Rectal smooth muscle tissue (tissue), 1 donor: ENCODE data around the gene FGF1.

Experiments used
- H3K27ac ChIP-seq: one replicate; pipeline ENCODE4 v1.7.0; 2013; ENCODE audit warnings: low read depth, low read length, inconsistent platforms
- H3K27me3 ChIP-seq: one replicate; pipeline ENCODE4 v1.7.0; 2013; ENCODE audit warnings: low read length; ENCODE audit not compliant: control insufficient read depth, insufficient read depth
- H3K36me3 ChIP-seq: one replicate; pipeline ENCODE4 v1.7.0; 2013; ENCODE audit warnings: low read length; ENCODE audit not compliant: control insufficient read depth, insufficient read depth
- H3K4me1 ChIP-seq: one replicate; pipeline ENCODE4 v1.7.0; 2013; ENCODE audit warnings: low read length; ENCODE audit not compliant: control insufficient read depth, insufficient read depth
- H3K4me3 ChIP-seq: one replicate; pipeline ENCODE4 v1.7.0; 2013; ENCODE audit warnings: low read length
- H3K9ac ChIP-seq: one replicate; pipeline ENCODE4 v1.7.0; 2013; ENCODE audit warnings: low read length

The FGF1 gene

GRCh38 chr5:142627383-142628217 is 58.3 kb downstream of the FGF1 start:
- Histone ChIP-seq H3K27me3 (no peaks in the 10 kb centered on the region), H3K27ac (no peak overlapping the region), H3K4me1 (peaks cover 15% of the 10 kb centered on the region), H3K4me3 (no peak overlapping the region), H3K9ac (no peak overlapping the region), H3K36me3 (no peaks in the 10 kb centered on the region)

DNA sequence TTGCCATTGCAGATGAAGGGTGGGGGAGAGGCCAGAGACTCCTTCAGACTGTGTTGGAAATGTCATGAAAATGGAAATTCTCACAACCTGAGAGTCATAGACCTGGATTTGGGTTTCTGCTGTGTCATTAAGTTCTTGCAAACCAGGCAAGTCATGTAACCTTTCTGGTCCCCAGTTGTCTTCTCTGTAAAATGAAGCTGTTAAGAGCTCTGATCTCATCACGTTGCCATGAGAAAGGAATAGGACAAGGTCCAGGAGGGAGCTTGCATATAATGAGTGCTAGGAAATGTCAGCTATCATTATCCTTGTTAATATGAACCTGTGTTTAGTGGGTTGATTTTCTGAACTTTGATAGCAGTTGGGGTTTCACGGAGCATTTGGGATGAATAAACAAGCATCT is 59.1 kb downstream of the FGF1 start:
- H3K27me3 ChIP-seq: no peaks in the 10 kb centered on the region
- H3K9ac ChIP-seq: no peak overlapping the region
- no peak overlapping the region for H3K4me3 ChIP-seq
- H3K27ac ChIP-seq: no peak overlapping the region
- H3K36me3 ChIP-seq: no peaks in the 10 kb centered on the region
- H3K4me1 ChIP-seq: peaks cover 15% of the 10 kb centered on the region

DNA sequence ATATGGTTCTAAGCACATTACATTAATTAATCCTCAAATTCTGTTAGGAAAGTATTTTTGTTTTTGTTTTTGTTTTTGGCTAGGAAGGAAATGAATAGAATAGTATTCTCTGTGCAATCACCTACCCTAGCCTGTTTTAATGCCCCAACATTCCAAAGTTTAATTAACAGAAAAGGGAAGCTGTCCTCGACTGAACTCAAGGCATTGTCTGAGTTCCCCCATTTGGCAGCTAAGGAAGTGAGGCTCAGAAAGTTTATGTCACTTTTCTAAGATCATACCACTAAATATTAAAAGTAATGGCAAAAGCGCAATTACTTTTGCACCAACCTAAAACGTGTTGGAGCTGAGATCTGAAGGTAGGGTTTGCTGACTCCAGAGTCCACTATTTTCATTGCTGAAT is 59.8 kb downstream of the FGF1 start:
- Histone ChIP-seq H3K27ac (no peak overlapping the region), H3K9ac (no peak overlapping the region), H3K27me3 (no peaks in the 10 kb centered on the region), H3K4me1 (peaks cover 15% of the 10 kb centered on the region), H3K4me3 (no peak overlapping the region), H3K36me3 (no peaks in the 10 kb centered on the region)

GRCh38 chr5:142621227-142621626 is 64.7 kb downstream of the FGF1 start:
- no peak overlapping the region for H3K9ac ChIP-seq
- no peak overlapping the region for H3K27ac ChIP-seq
- no peaks in the 10 kb centered on the region for H3K36me3 ChIP-seq
- H3K27me3 ChIP-seq: no peaks in the 10 kb centered on the region
- H3K4me1 ChIP-seq: peaks cover 11% of the 10 kb centered on the region
- H3K4me3 ChIP-seq: no peak overlapping the region

- H3K4me1 ChIP-seq: peaks cover under 1% of the 10 kb centered on the region
Observed at GRCh38 chr5:142619815-142620214, 66.1 kb downstream of the FGF1 start.

GRCh38 chr5:142618130-142618523 is 67.8 kb downstream of the FGF1 start:
- H3K4me3 ChIP-seq: no peak overlapping the region
- no peak overlapping the region for H3K27ac ChIP-seq
- H3K36me3 ChIP-seq: no peaks in the 10 kb centered on the region
- no peaks in the 10 kb centered on the region for H3K27me3 ChIP-seq
- no peaks in the 10 kb centered on the region for H3K4me1 ChIP-seq
- H3K9ac ChIP-seq: no peak overlapping the region

More at GRCh38 chr5:142619815-142620214, 66.1 kb downstream of the FGF1 start:
- Histone ChIP-seq H3K27ac (no peak overlapping the region), H3K36me3 (no peaks in the 10 kb centered on the region), H3K27me3 (no peaks in the 10 kb centered on the region), H3K9ac (no peak overlapping the region), H3K4me3 (no peak overlapping the region)

DNA sequence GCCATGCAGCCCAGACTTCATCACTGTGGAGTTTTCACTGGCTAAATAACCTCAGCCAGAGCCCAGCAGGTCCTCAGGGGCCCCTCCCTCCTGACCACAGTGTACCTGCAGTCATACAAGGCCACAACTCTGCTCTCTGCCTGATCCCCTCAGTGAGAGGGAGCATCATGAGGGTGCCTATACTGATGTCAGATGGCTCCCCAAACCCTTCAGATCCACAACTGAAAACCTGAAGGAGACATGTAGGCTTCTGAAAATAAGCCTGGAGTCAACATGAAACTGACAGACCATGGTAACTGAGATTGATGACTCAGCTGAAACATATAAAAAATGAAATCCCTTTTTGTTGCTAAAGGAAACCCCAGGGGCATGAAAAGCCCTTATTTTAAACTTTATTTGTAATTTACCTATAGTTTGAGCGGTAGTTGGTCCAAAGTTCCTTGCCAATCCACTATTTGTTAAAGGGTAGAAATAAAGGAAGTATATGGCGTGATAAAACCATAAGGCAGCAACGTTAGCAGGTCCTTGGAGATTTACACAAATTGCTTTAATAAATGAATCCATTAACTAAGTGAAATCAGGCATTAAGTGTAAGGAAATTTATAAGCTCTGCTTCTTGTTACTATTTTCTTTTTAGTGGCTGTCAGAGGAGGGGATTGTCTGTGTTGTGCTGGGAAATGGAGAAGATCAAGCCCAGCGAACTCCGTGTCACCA is 68.3 kb downstream of the FGF1 start:
- Histone ChIP-seq H3K27ac (no peak overlapping the region), H3K36me3 (no peaks in the 10 kb centered on the region), H3K4me1 (peaks cover 3% of the 10 kb centered on the region), H3K27me3 (no peaks in the 10 kb centered on the region), H3K4me3 (no peak overlapping the region), H3K9ac (no peak overlapping the region)

DNA sequence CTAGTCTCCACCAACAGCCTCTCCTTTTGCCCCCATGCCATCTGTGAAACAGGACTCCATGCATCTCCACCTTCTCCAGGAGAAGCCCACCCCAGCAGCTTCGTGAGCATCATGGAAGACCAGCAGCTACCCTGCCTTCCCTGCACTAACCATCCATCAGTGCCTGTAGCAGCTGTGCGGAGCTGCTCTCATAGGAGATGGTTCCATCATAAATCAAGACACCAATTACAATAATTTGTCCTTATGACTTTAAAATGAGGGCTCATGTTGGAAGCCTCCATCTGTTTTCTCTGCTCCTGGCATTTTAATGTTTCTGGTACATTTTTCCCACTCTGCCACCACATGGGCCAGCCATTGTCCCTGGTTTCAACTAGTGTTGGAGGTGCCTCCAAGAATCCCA is 69.9 kb downstream of the FGF1 start:
- Histone ChIP-seq H3K4me3 (no peak overlapping the region), H3K27ac (no peak overlapping the region), H3K36me3 (no peaks in the 10 kb centered on the region), H3K27me3 (no peaks in the 10 kb centered on the region), H3K9ac (no peak overlapping the region), H3K4me1 (peaks cover 3% of the 10 kb centered on the region)

DNA sequence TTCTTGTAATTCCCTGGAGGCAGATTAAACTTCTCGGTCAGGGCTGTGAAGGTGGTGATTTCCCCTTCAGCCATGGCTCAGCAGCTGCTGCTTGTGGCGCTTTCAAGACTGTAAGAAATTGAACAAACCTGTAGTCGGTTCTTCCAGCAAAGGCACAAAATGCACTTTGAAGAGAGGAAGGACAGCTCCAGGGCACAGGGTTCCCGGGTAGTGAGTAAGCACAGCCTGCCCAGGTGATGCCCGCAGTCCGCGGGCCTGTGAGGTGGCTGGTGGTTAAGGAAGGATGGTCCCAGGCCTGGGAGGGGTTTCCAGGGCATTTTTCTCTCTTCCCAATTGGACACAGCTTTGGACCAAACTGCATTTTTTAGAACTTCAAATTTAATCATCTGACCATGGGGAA is 71.8 kb downstream of the FGF1 start:
- H3K27ac ChIP-seq: no peak overlapping the region
- H3K27me3 ChIP-seq: no peaks in the 10 kb centered on the region
- H3K4me1 ChIP-seq: peaks cover 3% of the 10 kb centered on the region
- no peak overlapping the region for H3K9ac ChIP-seq
- H3K4me3 ChIP-seq: no peak overlapping the region
- H3K36me3 ChIP-seq: no peaks in the 10 kb centered on the region

DNA sequence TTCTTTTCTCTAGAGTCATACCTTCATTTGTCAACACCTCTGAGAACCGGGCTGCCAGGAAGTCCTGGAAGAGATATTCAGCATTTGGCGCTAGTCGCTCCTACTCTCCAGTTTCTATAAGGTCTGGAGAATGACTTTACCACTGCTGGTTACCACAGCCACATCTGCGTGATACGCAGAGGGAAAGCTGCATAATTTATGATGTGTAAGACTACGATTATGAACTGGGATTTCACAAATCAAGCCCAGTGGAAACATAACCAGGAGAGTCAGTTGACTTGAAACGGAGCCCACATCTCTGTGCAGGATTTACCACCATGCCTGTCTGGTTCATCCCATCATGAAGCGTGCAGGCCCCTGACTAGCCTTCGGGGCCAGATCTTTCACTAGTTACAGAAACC is 72.6 kb downstream of the FGF1 start:
- Histone ChIP-seq H3K9ac (no peak overlapping the region), H3K27me3 (no peaks in the 10 kb centered on the region), H3K4me3 (no peak overlapping the region), H3K36me3 (no peaks in the 10 kb centered on the region), H3K4me1 (peaks cover 3% of the 10 kb centered on the region), H3K27ac (no peak overlapping the region)

GRCh38 chr5:142612494-142613270 is 73.2 kb downstream of the FGF1 start:
- no peaks in the 10 kb centered on the region for H3K27me3 ChIP-seq
- H3K9ac ChIP-seq: no peak overlapping the region
- no peak overlapping the region for H3K4me3 ChIP-seq
- H3K36me3 ChIP-seq: no peaks in the 10 kb centered on the region
- H3K27ac ChIP-seq: no peak overlapping the region
- peaks cover 3% of the 10 kb centered on the region for H3K4me1 ChIP-seq

GRCh38 chr5:142611154-142611553 is 74.7 kb downstream of the FGF1 start:
- peaks cover 3% of the 10 kb centered on the region for H3K4me1 ChIP-seq
- no peaks in the 10 kb centered on the region for H3K36me3 ChIP-seq
- H3K9ac ChIP-seq: no peak overlapping the region
- no peak overlapping the region for H3K4me3 ChIP-seq
- no peaks in the 10 kb centered on the region for H3K27me3 ChIP-seq
- no peak overlapping the region for H3K27ac ChIP-seq
